IPS-20b (cell line): Measurements from ENCODE around the gene DNTT.

Source experiments
- H3K27ac ChIP-seq: one replicate; pipeline ENCODE4 v1.5.1; 2013; ENCODE audit warnings: low read length
- H3K27me3 ChIP-seq: 2 replicates; pipeline ENCODE4 v1.6.1; 2013; ENCODE audit warnings: mild to moderate bottlenecking, low read length, inconsistent platforms; ENCODE audit not compliant: insufficient read depth
- H3K36me3 ChIP-seq: 2 replicates; pipeline ENCODE4 v1.6.1; 2013; ENCODE audit warnings: low read depth, mild to moderate bottlenecking, inconsistent platforms, low read length, moderate library complexity; ENCODE audit not compliant: insufficient read depth
- H3K4me1 ChIP-seq: 2 replicates; pipeline ENCODE4 v1.6.1; 2013; ENCODE audit warnings: mild to moderate bottlenecking, control low read depth, inconsistent platforms, low read length, moderate library complexity; ENCODE audit not compliant: insufficient read depth
- H3K4me3 ChIP-seq: 2 replicates; pipeline ENCODE4 v1.5.1; 2013; ENCODE audit warnings: mild to moderate bottlenecking, low read length, inconsistent platforms
- H3K9ac ChIP-seq: 2 replicates; pipeline ENCODE4 v1.6.1; 2013; ENCODE audit warnings: low read depth, mild to moderate bottlenecking, inconsistent platforms, low read length, moderate library complexity
- H3K9me3 ChIP-seq: 2 replicates; pipeline ENCODE4 v1.6.1; 2013; ENCODE audit warnings: mild to moderate bottlenecking, low read depth, low read length, inconsistent platforms; ENCODE audit not compliant: insufficient read depth

DNTT gene

DNA sequence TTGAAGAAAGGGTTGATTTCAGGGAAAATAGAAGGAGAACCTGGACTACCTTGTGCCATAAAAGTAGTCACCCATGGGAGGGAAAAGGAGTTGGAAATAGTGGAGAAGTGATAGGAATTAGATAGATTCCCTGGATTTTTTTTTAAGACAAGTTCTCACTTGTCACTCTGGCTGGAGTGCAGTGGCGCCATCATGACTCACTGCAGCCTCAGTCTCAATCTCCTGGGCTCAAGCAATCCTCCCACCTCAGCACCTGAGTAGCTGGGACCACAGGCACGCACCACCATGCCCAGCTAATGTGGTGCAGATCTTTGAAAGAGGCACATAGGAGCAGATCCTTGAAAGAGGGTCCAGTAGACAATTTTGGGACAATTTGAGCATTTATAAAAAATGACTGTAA, 23.4 kb upstream of the DNTT start:
- H3K27ac ChIP-seq: no peak overlapping the region
- no peak overlapping the region for H3K4me3 ChIP-seq
- H3K9ac ChIP-seq: no peak overlapping the region
- no peaks in the 10 kb centered on the region for H3K4me1 ChIP-seq
- H3K36me3 ChIP-seq: no peaks in the 10 kb centered on the region
- H3K27me3 ChIP-seq: no peaks in the 10 kb centered on the region
- no peaks in the 10 kb centered on the region for H3K9me3 ChIP-seq

DNA sequence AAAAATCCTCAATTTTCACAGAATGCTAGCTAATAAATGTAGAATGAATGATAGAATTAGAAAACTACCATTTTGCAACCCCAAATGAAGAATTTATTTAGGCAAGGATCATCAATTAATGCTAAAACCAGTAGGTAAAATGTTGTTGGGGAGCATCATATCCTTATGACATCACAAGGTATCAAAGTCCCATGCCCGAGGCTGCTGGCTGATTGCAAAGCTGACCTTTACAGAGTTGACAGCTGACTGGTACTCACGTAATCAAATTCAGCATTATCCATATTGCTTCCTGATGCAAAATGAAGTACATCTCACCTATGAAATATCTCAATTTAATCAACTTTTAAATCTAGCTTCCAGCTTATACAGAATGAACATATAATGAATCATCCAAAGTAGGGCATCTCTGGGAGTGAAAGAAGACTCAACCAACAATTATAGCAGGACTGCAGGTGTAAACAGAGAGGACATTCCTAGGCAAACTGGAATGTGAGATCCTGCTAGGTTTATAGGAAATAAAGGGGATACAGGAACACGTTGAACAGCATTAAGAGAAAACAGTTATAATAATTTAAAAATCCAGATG, 22.7 kb upstream of the DNTT start:
- no peak overlapping the region for H3K9ac ChIP-seq
- H3K9me3 ChIP-seq: no peaks in the 10 kb centered on the region
- H3K4me3 ChIP-seq: no peak overlapping the region
- no peaks in the 10 kb centered on the region for H3K4me1 ChIP-seq
- no peak overlapping the region for H3K27ac ChIP-seq
- H3K36me3 ChIP-seq: no peaks in the 10 kb centered on the region
- no peaks in the 10 kb centered on the region for H3K27me3 ChIP-seq

DNA sequence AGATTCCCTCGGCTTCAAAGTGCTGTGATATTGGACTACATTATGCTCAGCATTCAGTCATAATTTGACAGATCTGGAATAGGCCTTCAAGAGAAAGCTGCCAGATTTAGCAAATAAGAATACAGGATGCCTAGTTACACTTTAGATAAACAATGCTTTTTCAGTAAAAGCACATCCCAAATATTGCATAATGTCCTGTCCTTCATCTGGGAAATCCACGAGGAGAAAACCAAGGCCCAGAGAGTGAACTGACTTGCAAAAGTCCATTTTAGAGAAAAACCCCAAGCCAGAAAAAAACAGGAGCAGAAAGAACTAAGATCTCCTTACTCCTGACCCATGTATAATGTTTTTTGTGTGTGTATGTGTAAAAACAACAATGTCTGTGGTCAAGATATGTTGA, 20.9 kb upstream of the DNTT start:
- Histone ChIP-seq H3K36me3 (no peaks in the 10 kb centered on the region), H3K4me3 (no peak overlapping the region), H3K4me1 (no peaks in the 10 kb centered on the region), H3K9ac (no peak overlapping the region), H3K9me3 (no peaks in the 10 kb centered on the region), H3K27me3 (no peaks in the 10 kb centered on the region), H3K27ac (no peak overlapping the region)

DNA sequence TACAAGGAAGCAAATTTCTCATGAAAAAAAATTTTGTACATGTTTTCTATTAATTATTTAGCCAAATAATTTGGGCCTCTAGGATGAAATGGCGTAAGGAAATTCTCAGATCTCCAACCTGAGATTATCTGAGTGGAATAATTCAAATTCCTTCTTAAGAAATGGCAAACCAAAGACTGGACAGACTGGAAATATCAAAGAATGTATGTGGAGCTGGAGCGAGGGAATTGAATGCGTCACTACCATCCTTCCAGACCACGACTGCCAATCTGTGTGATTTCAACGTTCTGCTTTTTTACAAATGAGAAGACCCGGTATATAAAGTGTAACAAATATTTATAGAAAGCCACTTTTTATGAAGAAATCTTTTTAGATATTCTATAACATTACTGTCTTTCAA, 20.5 kb upstream of the DNTT start:
- Histone ChIP-seq H3K4me1 (no peaks in the 10 kb centered on the region), H3K36me3 (no peaks in the 10 kb centered on the region), H3K27ac (no peak overlapping the region), H3K4me3 (no peak overlapping the region), H3K9me3 (no peaks in the 10 kb centered on the region), H3K9ac (no peak overlapping the region), H3K27me3 (no peaks in the 10 kb centered on the region)

DNA sequence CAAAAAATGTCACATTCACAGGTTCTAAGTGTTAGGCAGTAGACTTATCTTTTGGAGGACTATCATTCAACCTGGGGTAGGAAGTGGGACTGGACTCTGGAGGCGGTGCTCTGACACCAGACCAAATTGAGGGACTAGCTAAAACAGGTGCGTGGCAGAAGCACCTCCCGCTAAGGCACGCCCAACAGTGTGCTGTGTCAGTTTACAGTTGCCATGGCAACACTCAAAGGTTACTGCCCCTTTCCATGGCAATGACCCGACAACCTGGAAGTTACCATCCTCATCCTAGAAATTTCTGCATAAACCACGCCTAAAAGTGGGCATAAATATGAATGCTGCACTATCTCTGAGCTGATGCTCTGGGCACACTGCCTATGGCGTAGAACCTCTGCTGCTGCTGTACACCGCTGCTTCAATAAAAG, 18.9 kb upstream of the DNTT start:
- Histone ChIP-seq H3K27me3 (no peaks in the 10 kb centered on the region), H3K27ac (no peak overlapping the region), H3K4me1 (no peaks in the 10 kb centered on the region), H3K36me3 (no peaks in the 10 kb centered on the region), H3K4me3 (no peak overlapping the region), H3K9ac (no peak overlapping the region), H3K9me3 (no peaks in the 10 kb centered on the region)

DNA sequence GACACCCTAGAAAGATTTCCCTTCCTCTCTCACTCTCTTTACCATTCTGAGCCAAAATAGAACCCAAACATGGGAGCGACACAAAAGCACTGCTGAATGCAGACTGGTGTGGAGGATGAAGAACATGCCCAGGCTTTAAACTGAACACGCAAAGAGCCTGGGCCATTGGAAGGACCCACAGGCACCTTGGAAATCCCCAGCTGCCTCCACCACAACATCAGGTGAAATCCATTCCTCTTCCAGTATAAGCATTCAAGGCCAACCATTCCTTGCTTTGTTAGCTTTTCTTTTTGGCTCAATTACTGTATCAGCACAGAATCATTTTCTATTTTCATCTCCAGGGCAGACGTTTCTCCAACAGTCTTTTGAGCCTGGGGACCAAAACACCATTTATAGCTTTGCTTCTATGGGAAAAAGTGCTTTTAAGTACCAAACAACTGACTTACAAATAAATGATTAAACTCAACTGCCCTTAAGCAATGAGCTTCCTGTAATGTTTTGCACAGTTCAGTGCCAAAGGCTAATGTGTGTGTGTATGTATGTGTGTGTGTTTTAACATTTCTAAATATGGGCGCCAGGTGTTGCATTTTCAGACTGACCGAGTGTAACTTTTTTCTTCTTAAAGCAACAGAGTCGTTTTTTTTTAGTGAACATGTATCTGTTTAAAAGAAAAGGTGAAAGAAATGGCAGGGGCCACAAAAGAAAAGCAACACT, 16.7 kb upstream of the DNTT start:
- no peak overlapping the region for H3K4me3 ChIP-seq
- H3K36me3 ChIP-seq: no peaks in the 10 kb centered on the region
- H3K27me3 ChIP-seq: no peaks in the 10 kb centered on the region
- H3K4me1 ChIP-seq: no peaks in the 10 kb centered on the region
- H3K9me3 ChIP-seq: no peaks in the 10 kb centered on the region
- H3K27ac ChIP-seq: no peak overlapping the region
- no peak overlapping the region for H3K9ac ChIP-seq

DNA sequence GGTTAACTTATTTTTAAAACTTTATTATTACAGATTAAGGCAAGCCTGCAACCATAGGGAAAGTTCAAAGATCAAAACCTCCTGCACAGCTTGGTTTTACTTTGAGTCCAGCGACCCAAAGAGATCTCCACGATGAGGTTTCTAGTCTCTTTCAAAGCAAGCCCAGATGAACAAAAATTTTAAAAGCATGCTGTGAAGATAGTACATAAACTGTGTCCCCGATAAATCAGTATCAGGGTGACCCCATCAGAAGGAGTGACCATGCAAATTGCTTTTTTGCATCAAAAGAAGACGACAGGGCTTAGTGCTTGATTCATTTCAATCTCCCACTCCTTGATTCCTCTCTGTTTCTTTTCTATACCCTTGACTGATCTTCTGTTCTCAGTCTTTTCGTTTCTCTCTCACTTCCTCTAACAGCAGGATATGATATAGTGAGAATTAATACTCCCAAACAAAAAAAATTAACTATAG, 16.0 kb upstream of the DNTT start:
- Histone ChIP-seq H3K36me3 (no peaks in the 10 kb centered on the region), H3K4me1 (no peaks in the 10 kb centered on the region), H3K9ac (no peak overlapping the region), H3K9me3 (no peaks in the 10 kb centered on the region), H3K4me3 (no peak overlapping the region), H3K27me3 (no peaks in the 10 kb centered on the region), H3K27ac (no peak overlapping the region)

DNA sequence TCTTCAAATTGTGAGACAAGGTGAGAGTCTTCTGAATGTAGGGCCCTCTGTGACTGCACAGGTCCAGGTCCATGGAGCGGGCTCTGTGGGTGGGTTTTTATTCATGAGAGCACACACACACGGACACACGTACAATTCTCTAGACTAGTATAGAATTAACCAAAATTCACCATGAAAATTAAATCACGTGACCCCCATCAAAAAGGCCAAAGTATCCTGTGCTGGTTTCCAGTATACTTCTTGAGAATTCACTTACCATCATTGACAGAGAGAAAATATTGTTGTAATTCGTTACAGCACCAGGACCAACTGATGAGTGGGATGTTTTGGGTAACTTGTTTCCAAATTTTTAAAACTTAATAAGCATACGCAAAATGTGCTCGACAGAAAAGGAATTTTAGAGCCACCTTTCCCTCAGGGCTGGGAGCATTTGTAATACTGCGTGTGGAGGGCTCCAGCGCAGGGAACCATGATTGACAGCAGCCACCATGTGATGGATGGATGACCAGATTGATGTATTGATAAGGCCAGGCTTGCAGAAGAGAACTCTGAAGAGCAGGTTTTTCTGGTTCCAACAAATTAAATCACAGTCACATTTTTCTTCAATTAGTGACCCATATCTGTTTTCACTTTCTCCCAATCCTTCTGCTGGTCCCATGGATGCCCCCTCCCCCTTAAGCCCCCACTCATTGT, 14.9 kb upstream of the DNTT start:
- Histone ChIP-seq H3K4me1 (no peaks in the 10 kb centered on the region), H3K27me3 (no peaks in the 10 kb centered on the region), H3K36me3 (no peaks in the 10 kb centered on the region), H3K9me3 (no peaks in the 10 kb centered on the region), H3K4me3 (no peak overlapping the region), H3K9ac (no peak overlapping the region), H3K27ac (no peak overlapping the region)

DNA sequence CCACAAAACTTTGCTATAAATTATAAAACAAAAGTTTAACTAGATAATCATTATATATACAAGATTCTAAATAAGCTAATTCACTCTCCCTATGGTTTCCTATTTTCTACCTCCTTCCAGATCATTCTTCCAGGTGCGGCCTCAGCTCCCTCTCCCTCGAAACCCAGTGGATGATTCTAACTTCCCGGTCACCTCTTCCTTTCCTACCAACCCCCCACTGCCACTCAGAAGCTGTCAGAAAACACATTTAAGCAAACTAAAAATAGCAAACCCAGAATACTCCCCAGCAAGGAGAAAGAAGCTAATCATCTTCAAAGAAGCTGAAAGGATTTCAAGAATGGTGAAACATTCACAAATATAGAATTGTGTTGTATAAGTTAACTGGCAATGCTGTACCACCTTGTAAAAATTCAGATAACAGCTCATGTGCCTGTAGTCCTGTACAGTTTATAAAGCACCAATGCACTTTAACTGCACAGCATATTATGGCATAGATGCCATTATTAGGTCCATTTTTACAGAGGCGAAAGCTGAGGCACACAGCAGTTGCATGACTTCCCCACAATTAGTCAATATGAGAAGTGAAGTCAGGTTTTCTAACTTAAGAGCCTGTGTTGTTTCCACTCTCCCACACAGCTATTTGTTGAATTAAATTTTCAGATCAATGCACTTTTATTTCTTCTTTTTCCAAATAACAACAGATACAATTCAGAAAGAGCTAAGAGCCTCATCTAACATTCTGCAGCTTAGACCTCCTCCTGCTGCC, 13.7 kb upstream of the DNTT start:
- Histone ChIP-seq H3K4me1 (no peaks in the 10 kb centered on the region), H3K36me3 (no peaks in the 10 kb centered on the region), H3K27ac (no peak overlapping the region), H3K4me3 (no peak overlapping the region), H3K9me3 (no peaks in the 10 kb centered on the region), H3K9ac (no peak overlapping the region), H3K27me3 (no peaks in the 10 kb centered on the region)

DNA sequence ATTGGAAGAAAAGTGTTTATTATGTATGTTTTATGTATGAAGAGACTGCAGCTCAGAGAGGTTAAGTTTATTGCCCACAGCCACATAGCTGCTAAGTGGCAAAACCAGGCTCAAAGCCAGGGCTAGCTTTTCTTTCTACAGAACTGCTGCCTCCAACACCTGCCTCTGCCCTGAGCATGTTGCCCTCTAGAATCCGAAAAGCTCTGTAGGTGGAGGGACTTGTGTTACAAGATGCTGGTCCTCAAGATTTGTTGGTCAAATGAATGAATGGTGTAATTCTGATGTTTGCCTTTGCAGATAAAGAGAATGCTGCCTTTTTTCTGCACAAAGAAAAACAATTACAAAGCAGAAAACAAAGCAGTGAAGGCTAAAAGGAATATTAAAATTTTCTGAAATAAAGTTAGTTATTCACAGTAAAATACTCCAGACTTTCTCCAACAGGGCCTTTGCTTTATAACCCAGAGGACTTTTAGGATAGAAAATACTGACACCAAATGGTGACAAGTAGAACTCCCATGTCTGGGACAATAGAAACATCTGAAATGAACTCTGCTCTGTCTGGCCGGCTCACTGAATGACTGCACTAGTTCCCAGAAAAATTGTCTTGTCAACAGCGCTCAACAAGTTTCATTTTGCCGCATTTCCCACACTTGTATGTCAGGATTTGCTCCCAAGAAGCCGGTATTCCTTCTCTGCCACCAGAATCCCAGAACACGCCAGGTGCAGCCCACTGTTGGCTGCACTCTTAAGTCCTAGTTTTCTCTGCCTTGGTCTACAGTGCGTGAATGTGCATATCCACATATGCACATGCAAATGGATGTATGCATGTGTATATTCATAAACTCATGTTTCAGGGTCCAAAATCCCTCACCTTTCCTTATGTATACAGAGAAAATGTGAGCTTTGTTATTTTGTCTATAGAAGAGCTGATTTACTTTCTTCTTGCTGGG, 11.0 kb upstream of the DNTT start:
- H3K4me3 ChIP-seq: no peak overlapping the region
- no peaks in the 10 kb centered on the region for H3K27me3 ChIP-seq
- no peaks in the 10 kb centered on the region for H3K36me3 ChIP-seq
- H3K9me3 ChIP-seq: no peaks in the 10 kb centered on the region
- no peaks in the 10 kb centered on the region for H3K4me1 ChIP-seq
- H3K9ac ChIP-seq: no peak overlapping the region
- no peak overlapping the region for H3K27ac ChIP-seq

DNA sequence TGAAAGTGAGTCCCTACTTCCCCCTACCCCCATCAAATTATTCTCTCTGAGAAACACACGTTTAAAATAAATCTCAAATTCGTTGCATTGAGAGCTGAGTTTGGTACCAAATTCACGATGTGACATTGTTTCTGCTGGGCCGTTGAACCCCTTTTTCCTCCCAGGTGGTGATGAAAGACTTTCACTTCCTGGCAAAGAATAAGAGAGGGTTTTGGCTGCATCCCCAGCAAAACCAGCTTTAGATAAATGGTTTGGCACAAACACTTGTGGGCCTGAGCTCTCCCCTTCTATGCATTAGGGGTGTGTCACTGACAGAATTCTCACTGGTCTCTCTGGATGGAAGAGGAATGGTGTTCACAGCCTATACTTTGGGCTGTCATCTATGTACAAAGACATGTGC, 8.8 kb upstream of the DNTT start:
- Histone ChIP-seq H3K27ac (no peak overlapping the region), H3K9me3 (no peaks in the 10 kb centered on the region), H3K36me3 (no peaks in the 10 kb centered on the region), H3K27me3 (no peaks in the 10 kb centered on the region), H3K4me1 (no peaks in the 10 kb centered on the region), H3K9ac (no peak overlapping the region), H3K4me3 (no peak overlapping the region)
